ENCODE results near the gene IL1RAP.

Gene IL1RAP

GRCh38 chr3:190619353-190619752, 105.5 kb downstream of the IL1RAP start:
- H3K36me3 ChIP-seq (ENCODE audit: insufficient read depth, low read length): peaks cover 16% of the 10 kb centered on the region
- no peak overlapping the region for H3K4me2 ChIP-seq (ENCODE audit: low read length)
- no peak overlapping the region for H3K4me3 ChIP-seq (ENCODE audit: low read length)
- H3K9ac ChIP-seq (ENCODE audit: low read depth, low read length): no peak overlapping the region
- H3K27me3 ChIP-seq (ENCODE audit: control insufficient read depth, insufficient read depth, low read length): no peaks in the 10 kb centered on the region
- H3K9me3 ChIP-seq (replicated peaks; ENCODE audit: low read length): no peaks in the 10 kb centered on the region
- H3K4me1 ChIP-seq (ENCODE audit: control insufficient read depth, insufficient read depth, low read length): peaks cover 13% of the 10 kb centered on the region

- Histone ChIP-seq H3K4me2 (ENCODE audit: low read length) (no peak overlapping the region), H3K4me3 (ENCODE audit: low read length) (no peak overlapping the region), H3K27me3 (ENCODE audit: control insufficient read depth, insufficient read depth, low read length) (no peaks in the 10 kb centered on the region), H3K36me3 (ENCODE audit: insufficient read depth, low read length) (peaks cover 20% of the 10 kb centered on the region), H3K9ac (ENCODE audit: low read depth, low read length) (no peak overlapping the region), H3K9me3 (replicated peaks; ENCODE audit: low read length) (no peaks in the 10 kb centered on the region), H3K4me1 (ENCODE audit: control insufficient read depth, insufficient read depth, low read length) (peaks cover 13% of the 10 kb centered on the region)
Observed at GRCh38 chr3:190619761-190620160, 105.9 kb downstream of the IL1RAP start.

- Histone ChIP-seq H3K4me1 (ENCODE audit: control insufficient read depth, insufficient read depth, low read length) (peaks cover 13% of the 10 kb centered on the region), H3K27me3 (ENCODE audit: control insufficient read depth, insufficient read depth, low read length) (no peaks in the 10 kb centered on the region), H3K36me3 (ENCODE audit: insufficient read depth, low read length) (peaks cover 22% of the 10 kb centered on the region), H3K4me2 (ENCODE audit: low read length) (no peak overlapping the region), H3K9me3 (replicated peaks; ENCODE audit: low read length) (no peaks in the 10 kb centered on the region), H3K9ac (ENCODE audit: low read depth, low read length) (no peak overlapping the region), H3K4me3 (ENCODE audit: low read length) (no peak overlapping the region)
Observed at GRCh38 chr3:190620886-190621608, 107.2 kb downstream of the IL1RAP start.

- H3K27me3 ChIP-seq (ENCODE audit: control insufficient read depth, insufficient read depth, low read length): no peaks in the 10 kb centered on the region
- no peak overlapping the region for H3K4me2 ChIP-seq (ENCODE audit: low read length)
- no peak overlapping the region for H3K4me3 ChIP-seq (ENCODE audit: low read length)
- peaks cover 13% of the 10 kb centered on the region for H3K4me1 ChIP-seq (ENCODE audit: control insufficient read depth, insufficient read depth, low read length)
- no peaks in the 10 kb centered on the region for H3K9me3 ChIP-seq (replicated peaks; ENCODE audit: low read length)
- peaks cover 22% of the 10 kb centered on the region for H3K36me3 ChIP-seq (ENCODE audit: insufficient read depth, low read length)
- no peak overlapping the region for H3K9ac ChIP-seq (ENCODE audit: low read depth, low read length)
Observed at GRCh38 chr3:190621927-190622326, 108.0 kb downstream of the IL1RAP start.

GRCh38 chr3:190624282-190624681, 110.4 kb downstream of the IL1RAP start:
- Histone ChIP-seq H3K36me3 (ENCODE audit: insufficient read depth, low read length) (peaks cover 32% of the 10 kb centered on the region), H3K9me3 (replicated peaks; ENCODE audit: low read length) (no peaks in the 10 kb centered on the region), H3K27me3 (ENCODE audit: control insufficient read depth, insufficient read depth, low read length) (no peaks in the 10 kb centered on the region), H3K4me3 (ENCODE audit: low read length) (no peak overlapping the region), H3K4me2 (ENCODE audit: low read length) (no peak overlapping the region), H3K4me1 (ENCODE audit: control insufficient read depth, insufficient read depth, low read length) (peaks cover 1% of the 10 kb centered on the region), H3K9ac (ENCODE audit: low read depth, low read length) (no peak overlapping the region)

- peaks cover 29% of the 10 kb centered on the region for H3K36me3 ChIP-seq (ENCODE audit: insufficient read depth, low read length)
- H3K4me2 ChIP-seq (ENCODE audit: low read length): no peak overlapping the region
- no peak overlapping the region for H3K4me3 ChIP-seq (ENCODE audit: low read length)
- H3K4me1 ChIP-seq (ENCODE audit: control insufficient read depth, insufficient read depth, low read length): no peaks in the 10 kb centered on the region
- H3K9ac ChIP-seq (ENCODE audit: low read depth, low read length): no peak overlapping the region
- H3K27me3 ChIP-seq (ENCODE audit: control insufficient read depth, insufficient read depth, low read length): no peaks in the 10 kb centered on the region
- H3K9me3 ChIP-seq (replicated peaks; ENCODE audit: low read length): no peaks in the 10 kb centered on the region
Observed at GRCh38 chr3:190626951-190627620, 113.2 kb downstream of the IL1RAP start.

GRCh38 chr3:190629088-190629487, 115.2 kb downstream of the IL1RAP start:
- H3K9me3 ChIP-seq (replicated peaks; ENCODE audit: low read length): no peaks in the 10 kb centered on the region
- H3K4me2 ChIP-seq (ENCODE audit: low read length): no peak overlapping the region
- no peak overlapping the region for H3K4me3 ChIP-seq (ENCODE audit: low read length)
- no peaks in the 10 kb centered on the region for H3K27me3 ChIP-seq (ENCODE audit: control insufficient read depth, insufficient read depth, low read length)
- H3K36me3 ChIP-seq (ENCODE audit: insufficient read depth, low read length): peaks cover 21% of the 10 kb centered on the region
- no peaks in the 10 kb centered on the region for H3K4me1 ChIP-seq (ENCODE audit: control insufficient read depth, insufficient read depth, low read length)
- H3K9ac ChIP-seq (ENCODE audit: low read depth, low read length): no peak overlapping the region

GRCh38 chr3:190631295-190631694, 117.4 kb downstream of the IL1RAP start:
- Histone ChIP-seq H3K4me3 (ENCODE audit: low read length) (no peak overlapping the region), H3K36me3 (ENCODE audit: insufficient read depth, low read length) (peaks cover 12% of the 10 kb centered on the region), H3K4me2 (ENCODE audit: low read length) (no peak overlapping the region), H3K4me1 (ENCODE audit: control insufficient read depth, insufficient read depth, low read length) (no peaks in the 10 kb centered on the region), H3K27me3 (ENCODE audit: control insufficient read depth, insufficient read depth, low read length) (no peaks in the 10 kb centered on the region), H3K9ac (ENCODE audit: low read depth, low read length) (no peak overlapping the region), H3K9me3 (replicated peaks; ENCODE audit: low read length) (no peaks in the 10 kb centered on the region)

- Histone ChIP-seq H3K4me1 (ENCODE audit: control insufficient read depth, insufficient read depth, low read length) (no peaks in the 10 kb centered on the region), H3K27me3 (ENCODE audit: control insufficient read depth, insufficient read depth, low read length) (no peaks in the 10 kb centered on the region), H3K9me3 (replicated peaks; ENCODE audit: low read length) (no peaks in the 10 kb centered on the region), H3K9ac (ENCODE audit: low read depth, low read length) (no peak overlapping the region), H3K4me2 (ENCODE audit: low read length) (no peak overlapping the region), H3K4me3 (ENCODE audit: low read length) (no peak overlapping the region), H3K36me3 (ENCODE audit: insufficient read depth, low read length) (peaks cover 5% of the 10 kb centered on the region)
Observed at GRCh38 chr3:190641564-190641963, 127.7 kb downstream of the IL1RAP start.

- Histone ChIP-seq H3K4me3 (ENCODE audit: low read length) (no peak overlapping the region), H3K9ac (ENCODE audit: low read depth, low read length) (no peak overlapping the region), H3K4me1 (ENCODE audit: control insufficient read depth, insufficient read depth, low read length) (no peaks in the 10 kb centered on the region), H3K36me3 (ENCODE audit: insufficient read depth, low read length) (peaks cover 6% of the 10 kb centered on the region), H3K4me2 (ENCODE audit: low read length) (no peak overlapping the region), H3K9me3 (replicated peaks; ENCODE audit: low read length) (no peaks in the 10 kb centered on the region), H3K27me3 (ENCODE audit: control insufficient read depth, insufficient read depth, low read length) (no peaks in the 10 kb centered on the region)
Observed at GRCh38 chr3:190642016-190642415, 128.1 kb downstream of the IL1RAP start.

- Histone ChIP-seq H3K4me1 (ENCODE audit: control insufficient read depth, insufficient read depth, low read length) (no peaks in the 10 kb centered on the region), H3K4me3 (ENCODE audit: low read length) (no peak overlapping the region), H3K9ac (ENCODE audit: low read depth, low read length) (no peak overlapping the region), H3K4me2 (ENCODE audit: low read length) (no peak overlapping the region), H3K9me3 (replicated peaks; ENCODE audit: low read length) (no peaks in the 10 kb centered on the region), H3K36me3 (ENCODE audit: insufficient read depth, low read length) (peaks cover 10% of the 10 kb centered on the region), H3K27me3 (ENCODE audit: control insufficient read depth, insufficient read depth, low read length) (no peaks in the 10 kb centered on the region)
Observed at GRCh38 chr3:190644035-190644434, 130.2 kb downstream of the IL1RAP start.

- Histone ChIP-seq H3K9me3 (replicated peaks; ENCODE audit: low read length) (no peaks in the 10 kb centered on the region), H3K36me3 (ENCODE audit: insufficient read depth, low read length) (peaks cover 10% of the 10 kb centered on the region), H3K4me2 (ENCODE audit: low read length) (no peak overlapping the region), H3K4me3 (ENCODE audit: low read length) (no peak overlapping the region), H3K4me1 (ENCODE audit: control insufficient read depth, insufficient read depth, low read length) (no peaks in the 10 kb centered on the region), H3K27me3 (ENCODE audit: control insufficient read depth, insufficient read depth, low read length) (no peaks in the 10 kb centered on the region), H3K9ac (ENCODE audit: low read depth, low read length) (no peak overlapping the region)
Observed at GRCh38 chr3:190644766-190645165, 130.9 kb downstream of the IL1RAP start.
